Measurements from ENCODE around the gene TTYH3. TPM values are rescaled to one million over a fixed set of nuclear protein-coding genes. Genes with fewer than 3 reads are reported as not detected.

TTYH3 gene
- total RNA-seq, 1 experiment from 2014 or later: 20.9 TPM

DNA sequence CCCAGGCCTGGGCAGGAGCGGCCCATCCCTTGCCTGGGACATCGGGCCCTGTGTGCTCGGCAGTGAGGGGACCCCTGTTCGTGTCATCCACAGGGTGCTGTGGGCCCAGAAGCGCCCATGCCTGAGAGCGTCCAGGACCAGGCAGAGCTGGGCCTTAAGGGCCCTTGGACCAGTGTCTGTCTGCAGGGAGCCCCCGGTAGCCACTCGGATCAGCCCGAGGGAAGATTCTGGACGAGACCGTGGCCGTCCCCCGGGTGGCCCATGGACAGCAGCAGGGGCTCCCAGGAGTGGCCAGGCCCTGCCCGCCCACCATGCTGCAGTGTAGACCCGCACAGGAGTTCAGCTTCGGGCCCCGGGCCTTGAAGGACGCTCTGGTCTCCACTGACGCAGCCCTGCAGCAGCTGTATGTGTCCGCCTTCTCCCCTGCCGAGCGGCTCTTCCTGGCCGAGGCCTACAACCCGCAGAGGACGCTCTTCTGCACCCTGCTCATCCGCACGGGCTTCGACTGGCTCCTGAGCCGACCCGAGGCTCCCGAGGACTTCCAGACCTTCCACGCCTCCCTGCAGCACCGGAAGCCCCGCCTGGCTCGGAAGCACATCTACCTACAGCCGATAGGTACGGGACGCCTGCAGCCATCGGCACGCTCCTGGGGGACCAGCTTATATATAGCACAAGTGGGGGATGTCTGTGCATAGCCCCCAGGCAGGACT lies 68.5 kb downstream of the TTYH3 start:
- ChIA-PET CTCF (interaction anchor here (1.6 kb wide), 1 partner anchor 10 kb away, joined by 9 read pairs; no protein-coding TSS in a partner anchor), POLR2A (no interaction called here)
- peaks cover 8% of the 10 kb centered on the region for H3K4me1 Mint-ChIP-seq (ENCODE audit: insufficient read depth, unreplicated experiment)
- H3K27me3 Mint-ChIP-seq (ENCODE audit: insufficient read depth, unreplicated experiment): peaks cover 32% of the 10 kb centered on the region
- no TSS peak for BruUV-seq (replicated peaks)
- H3K27ac Mint-ChIP-seq (ENCODE audit: low read depth, unreplicated experiment): no peak overlapping the region
- DNase-seq (ENCODE audit: unreplicated experiment): no peak
- no peak overlapping the region for H3K4me3 Mint-ChIP-seq (ENCODE audit: unreplicated experiment)
- H3K36me3 Mint-ChIP-seq (ENCODE audit: insufficient read depth, unreplicated experiment): no peaks in the 10 kb centered on the region
- intact Hi-C loops (cut with micrococcal nuclease): no loop called here
- H3K9me3 Mint-ChIP-seq (ENCODE audit: unreplicated experiment): no peaks in the 10 kb centered on the region
- TF ChIP-seq, protein P1, sequence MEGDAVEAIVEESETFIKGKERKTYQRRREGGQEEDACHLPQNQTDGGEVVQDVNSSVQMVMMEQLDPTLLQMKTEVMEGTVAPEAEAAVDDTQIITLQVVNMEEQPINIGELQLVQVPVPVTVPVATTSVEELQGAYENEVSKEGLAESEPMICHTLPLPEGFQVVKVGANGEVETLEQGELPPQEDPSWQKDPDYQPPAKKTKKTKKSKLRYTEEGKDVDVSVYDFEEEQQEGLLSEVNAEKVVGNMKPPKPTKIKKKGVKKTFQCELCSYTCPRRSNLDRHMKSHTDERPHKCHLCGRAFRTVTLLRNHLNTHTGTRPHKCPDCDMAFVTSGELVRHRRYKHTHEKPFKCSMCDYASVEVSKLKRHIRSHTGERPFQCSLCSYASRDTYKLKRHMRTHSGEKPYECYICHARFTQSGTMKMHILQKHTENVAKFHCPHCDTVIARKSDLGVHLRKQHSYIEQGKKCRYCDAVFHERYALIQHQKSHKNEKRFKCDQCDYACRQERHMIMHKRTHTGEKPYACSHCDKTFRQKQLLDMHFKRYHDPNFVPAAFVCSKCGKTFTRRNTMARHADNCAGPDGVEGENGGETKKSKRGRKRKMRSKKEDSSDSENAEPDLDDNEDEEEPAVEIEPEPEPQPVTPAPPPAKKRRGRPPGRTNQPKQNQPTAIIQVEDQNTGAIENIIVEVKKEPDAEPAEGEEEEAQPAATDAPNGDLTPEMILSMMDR (IDR thresholded peaks at IDR 0.05; ENCODE audit: unreplicated experiment): no peak

DNA sequence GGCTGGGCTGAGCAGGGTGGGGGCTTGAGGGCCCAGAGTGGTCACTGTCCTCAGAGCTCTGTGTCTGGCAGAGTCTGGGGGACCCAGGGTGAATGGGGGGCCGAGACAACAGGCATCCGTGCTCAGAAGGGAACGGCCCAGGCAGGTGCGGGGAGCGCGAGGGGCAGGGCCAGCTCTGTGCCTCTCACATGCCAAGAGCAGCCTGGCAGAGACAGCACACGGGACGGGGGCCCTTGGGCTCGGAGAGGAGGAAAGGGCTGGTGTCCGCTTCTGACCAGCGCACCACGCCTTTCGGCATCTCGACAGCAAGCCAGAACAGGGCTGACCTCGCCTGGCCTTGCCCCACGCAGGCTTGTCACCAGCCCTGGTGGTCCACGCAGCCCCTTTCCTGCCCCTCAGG lies 69.6 kb downstream of the TTYH3 start:
- POLR2A ChIA-PET: no interaction called here
- intact Hi-C loops (cut with micrococcal nuclease): no loop called here
- no TSS peak for BruUV-seq (replicated peaks)
- TF ChIP-seq, protein P1 (IDR thresholded peaks at IDR 0.05; ENCODE audit: unreplicated experiment): no peak
- Mint-ChIP-seq H3K36me3 (ENCODE audit: insufficient read depth, unreplicated experiment) (no peaks in the 10 kb centered on the region), H3K4me3 (ENCODE audit: unreplicated experiment) (no peak overlapping the region), H3K9me3 (ENCODE audit: unreplicated experiment) (no peaks in the 10 kb centered on the region), H3K4me1 (ENCODE audit: insufficient read depth, unreplicated experiment) (peaks cover 8% of the 10 kb centered on the region), H3K27me3 (ENCODE audit: insufficient read depth, unreplicated experiment) (peaks cover 32% of the 10 kb centered on the region), H3K27ac (ENCODE audit: low read depth, unreplicated experiment) (no peak overlapping the region)
- DNase-seq (ENCODE audit: unreplicated experiment): no peak
- CTCF ChIA-PET: no interaction called here

DNA sequence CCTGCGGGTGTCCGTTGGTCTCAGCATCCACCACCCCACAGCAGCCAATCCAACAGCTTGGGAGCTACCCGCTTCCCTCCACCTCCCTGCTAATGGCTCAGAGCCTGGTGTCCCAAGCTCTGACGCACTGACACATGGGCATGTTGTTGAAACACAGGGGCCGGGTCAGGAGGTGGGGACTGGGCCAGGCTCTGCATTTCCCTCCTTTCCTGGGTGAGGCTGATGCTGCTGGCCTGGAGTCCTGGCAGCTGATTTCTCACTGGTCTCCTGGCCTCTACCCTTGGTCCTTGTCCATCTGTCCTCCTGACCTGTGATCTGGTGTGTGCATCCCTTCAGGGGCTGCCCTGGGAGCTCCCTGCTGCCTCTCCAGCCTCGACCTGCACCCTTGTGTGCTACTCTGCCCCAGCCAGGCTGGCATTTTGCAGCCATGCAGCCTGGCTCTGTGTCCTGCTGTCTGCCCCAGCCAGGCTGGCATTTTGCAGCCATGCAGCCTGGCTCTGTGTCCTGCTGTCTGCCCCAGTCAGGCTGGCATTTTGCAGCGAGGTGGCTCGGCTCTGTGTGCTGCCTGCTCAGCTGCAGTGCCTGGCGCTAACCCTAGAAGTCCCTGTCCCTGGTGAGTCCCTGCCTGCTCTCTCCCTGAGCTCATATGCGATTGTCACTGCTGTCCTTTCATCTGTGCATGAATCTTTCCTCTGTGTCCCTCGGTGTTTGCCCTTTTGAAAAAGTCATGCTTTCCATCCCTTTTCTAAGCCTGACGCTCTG lies 70.2 kb downstream of the TTYH3 start:
- Mint-ChIP-seq H3K27ac (ENCODE audit: low read depth, unreplicated experiment) (no peak overlapping the region), H3K27me3 (ENCODE audit: insufficient read depth, unreplicated experiment) (peaks cover 32% of the 10 kb centered on the region), H3K4me1 (ENCODE audit: insufficient read depth, unreplicated experiment) (peaks cover 8% of the 10 kb centered on the region), H3K9me3 (ENCODE audit: unreplicated experiment) (no peaks in the 10 kb centered on the region), H3K36me3 (ENCODE audit: insufficient read depth, unreplicated experiment) (no peaks in the 10 kb centered on the region), H3K4me3 (ENCODE audit: unreplicated experiment) (no peak overlapping the region)
- ChIA-PET POLR2A (no interaction called here), CTCF (interaction anchor here (0.6 to 0.9 kb wide), 3 partner anchors 11 to 632 kb away, joined by 3 to 5 read pairs (median 4); no protein-coding TSS in a partner anchor)
- TF ChIP-seq, protein P1 (IDR thresholded peaks at IDR 0.05; ENCODE audit: unreplicated experiment): no peak
- BruUV-seq (replicated peaks): no TSS peak
- DNase-seq (ENCODE audit: unreplicated experiment): peak; percentile 48
- intact Hi-C loops (cut with micrococcal nuclease): no loop called here

DNA sequence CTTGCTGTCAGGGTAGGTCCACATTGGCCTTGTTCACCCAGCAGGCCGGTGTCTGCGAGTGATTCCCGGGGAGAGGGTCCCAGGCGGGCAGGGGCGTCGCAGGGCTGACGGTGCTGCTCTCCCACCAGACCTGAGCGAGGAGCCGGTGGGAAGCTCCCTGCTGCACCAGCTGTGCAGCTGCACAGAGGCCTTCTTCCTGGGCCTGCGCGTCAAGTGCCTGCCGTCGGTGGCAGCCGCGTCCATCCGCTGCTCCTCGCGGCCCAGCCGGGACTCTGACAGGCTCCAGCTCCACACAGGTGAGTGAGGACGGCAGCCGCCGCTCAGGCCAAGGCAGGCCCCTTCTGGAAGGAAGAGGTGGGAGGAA lies 70.8 kb downstream of the TTYH3 start:
- ChIA-PET CTCF (interaction anchor here (0.6 to 0.9 kb wide), 2 partner anchors 252 to 632 kb away, joined by 4 to 5 read pairs; no protein-coding TSS in a partner anchor), POLR2A (no interaction called here)
- no TSS peak for BruUV-seq (replicated peaks)
- TF ChIP-seq, protein P1 (IDR thresholded peaks at IDR 0.05; ENCODE audit: unreplicated experiment): no peak
- no peaks in the 10 kb centered on the region for H3K9me3 Mint-ChIP-seq (ENCODE audit: unreplicated experiment)
- H3K4me3 Mint-ChIP-seq (ENCODE audit: unreplicated experiment): no peak overlapping the region
- H3K27ac Mint-ChIP-seq (ENCODE audit: low read depth, unreplicated experiment): no peak overlapping the region
- peaks cover 32% of the 10 kb centered on the region for H3K27me3 Mint-ChIP-seq (ENCODE audit: insufficient read depth, unreplicated experiment)
- DNase-seq (ENCODE audit: unreplicated experiment): no peak
- H3K4me1 Mint-ChIP-seq (ENCODE audit: insufficient read depth, unreplicated experiment): peaks cover 8% of the 10 kb centered on the region
- H3K36me3 Mint-ChIP-seq (ENCODE audit: insufficient read depth, unreplicated experiment): no peaks in the 10 kb centered on the region
- intact Hi-C loops (cut with micrococcal nuclease): no loop called here

Measured in MCF 10A (cell line).